SK-N-SH treated with all-trans-retinoic acid at 6 μM for 48 hours (cell line): ENCODE measurements around the gene ANKRD2.

Experiments
- ATAC-seq: fragments of 200-7000 bp; cut with Tn5 transposase; 3 replicates; pipeline ENCODE4 v1.9.1; 2020; ENCODE audit warnings: mild to moderate bottlenecking, moderate library complexity
- BACH2 ChIP-seq: fragments of 250-450 bp; sonication (Bioruptor Pico); IDR thresholded peaks from 2 replicates; pipeline ENCODE4 v1.9.0; 2021; ENCODE audit warnings: mild to moderate bottlenecking, borderline replicate concordance
- CSDC2 ChIP-seq: fragments of 250-450 bp; sonication (Bioruptor Pico); IDR thresholded peaks from 2 replicates; pipeline ENCODE4 v1.5.0; 2020; ENCODE audit warnings: mild to moderate bottlenecking, moderate library complexity
- ESRRG ChIP-seq: fragments of 250-450 bp; sonication (Bioruptor Pico); IDR thresholded peaks from 2 replicates; pipeline ENCODE4 v1.6.1; 2021; ENCODE audit warnings: mild to moderate bottlenecking
- OSR1 ChIP-seq: fragments of 250-450 bp; sonication (Bioruptor Pico); IDR thresholded peaks from 2 replicates; pipeline ENCODE4 v1.8.0; 2022; ENCODE audit warnings: moderate library complexity, mild to moderate bottlenecking, inconsistent platforms
- PPARA ChIP-seq: fragments of 250-450 bp; sonication (Bioruptor Pico); IDR thresholded peaks from 2 replicates; pipeline ENCODE4 v1.5.0; 2020; ENCODE audit warnings: mild to moderate bottlenecking, borderline replicate concordance
- RARB ChIP-seq: fragments of 250-450 bp; sonication (Bioruptor Pico); IDR thresholded peaks from 2 replicates; pipeline ENCODE4 v1.8.0; 2021; ENCODE audit warnings: mild to moderate bottlenecking, moderate library complexity
- SNAI2 ChIP-seq: fragments of 250-450 bp; sonication (Bioruptor Pico); IDR thresholded peaks from 2 replicates; pipeline ENCODE4 v1.5.0; 2020; ENCODE audit warnings: mild to moderate bottlenecking, moderate library complexity
- TCF4 ChIP-seq: fragments of 250-450 bp; sonication (Bioruptor Pico); IDR thresholded peaks from 2 replicates; pipeline ENCODE4 v1.8.0; 2021; ENCODE audit warnings: mild to moderate bottlenecking, moderate library complexity, borderline replicate concordance
- TOX ChIP-seq: fragments of 250-450 bp; sonication (Bioruptor Pico); IDR thresholded peaks from 2 replicates; pipeline ENCODE4 v1.8.0; 2021; ENCODE audit warnings: mild to moderate bottlenecking, moderate library complexity, borderline replicate concordance
- ZC3H10 ChIP-seq: fragments of 250-450 bp; sonication (Bioruptor Pico); IDR thresholded peaks from 2 replicates; pipeline ENCODE4 v1.5.1; 2021; ENCODE audit warnings: mild to moderate bottlenecking, moderate library complexity
- ZFP3 ChIP-seq: fragments of 250-450 bp; sonication (Bioruptor Pico); IDR thresholded peaks from 2 replicates; pipeline ENCODE4 v1.5.0; 2020; ENCODE audit warnings: mild to moderate bottlenecking, moderate library complexity
- ZNF70 ChIP-seq: fragments of 450-650 bp; formaldehyde crosslinking; IDR thresholded peaks from 2 replicates; pipeline ENCODE4 v1.5.0; 2020; ENCODE audit warnings: mild to moderate bottlenecking, moderate library complexity
- ZNF8 ChIP-seq: fragments of 450-650 bp; formaldehyde crosslinking; IDR thresholded peaks from 2 replicates; pipeline ENCODE4 v1.5.0; 2020; ENCODE audit warnings: mild to moderate bottlenecking, moderate library complexity
- TF ChIP-seq, protein P1 (sequence below): fragments of 250-450 bp; sonication (Bioruptor Pico); IDR thresholded peaks from 2 replicates; pipeline ENCODE4 v1.8.0; 2020; ENCODE audit warnings: mild to moderate bottlenecking, moderate library complexity, borderline replicate concordance
- TF ChIP-seq, protein P2 (sequence below): fragments of 250-450 bp; sonication (Bioruptor Pico); IDR thresholded peaks from 2 replicates; pipeline ENCODE4 v1.5.1; 2021; ENCODE audit warnings: mild to moderate bottlenecking, moderate library complexity
- TF ChIP-seq, protein P3 (sequence below): fragments of 250-450 bp; sonication (Bioruptor Pico); IDR thresholded peaks from 2 replicates; pipeline ENCODE4 v1.5.0; 2020; ENCODE audit warnings: mild to moderate bottlenecking, moderate library complexity
- TF ChIP-seq, protein P4 (sequence below): fragments of 250-450 bp; sonication (Bioruptor Pico); IDR thresholded peaks from 2 replicates; pipeline ENCODE4 v1.5.1; 2020; ENCODE audit warnings: low read depth, mild to moderate bottlenecking, moderate library complexity
- TF ChIP-seq, protein P5 (sequence below): fragments of 250-450 bp; sonication (Bioruptor Pico); IDR thresholded peaks from 2 replicates; pipeline ENCODE4 v1.8.0; 2021; ENCODE audit warnings: low read depth, mild to moderate bottlenecking, moderate library complexity, borderline replicate concordance

ANKRD2 gene

DNA sequence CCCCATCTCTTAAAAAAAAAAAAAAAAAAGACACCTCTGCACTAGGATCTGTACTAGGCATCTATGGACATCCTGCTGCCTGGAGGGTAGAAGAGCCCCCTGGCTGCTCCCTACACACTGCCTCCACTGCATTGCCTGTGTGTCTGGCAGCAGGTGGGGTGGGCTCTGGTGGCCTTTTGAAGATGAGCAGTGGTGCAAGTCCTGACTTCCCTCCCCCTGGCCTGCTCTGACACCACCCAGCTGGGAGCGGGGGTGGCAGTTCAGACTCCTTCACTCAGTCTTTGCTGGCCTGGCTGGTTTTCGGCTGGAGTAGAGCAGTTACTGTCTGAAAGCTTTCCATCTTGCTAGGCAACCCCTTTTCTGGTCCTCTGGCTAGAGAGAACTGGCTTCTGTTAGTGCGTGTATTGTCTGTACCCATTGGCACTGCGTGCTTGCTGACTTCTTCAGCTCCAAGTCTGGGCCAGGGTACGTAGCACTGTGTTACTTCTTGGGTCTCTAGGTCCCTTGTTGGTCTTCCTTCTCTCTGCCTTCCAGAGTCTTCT, 34.6 kb downstream of the ANKRD2 start:
- ATAC-seq: no peak
- TF ChIP-seq, protein P1, sequence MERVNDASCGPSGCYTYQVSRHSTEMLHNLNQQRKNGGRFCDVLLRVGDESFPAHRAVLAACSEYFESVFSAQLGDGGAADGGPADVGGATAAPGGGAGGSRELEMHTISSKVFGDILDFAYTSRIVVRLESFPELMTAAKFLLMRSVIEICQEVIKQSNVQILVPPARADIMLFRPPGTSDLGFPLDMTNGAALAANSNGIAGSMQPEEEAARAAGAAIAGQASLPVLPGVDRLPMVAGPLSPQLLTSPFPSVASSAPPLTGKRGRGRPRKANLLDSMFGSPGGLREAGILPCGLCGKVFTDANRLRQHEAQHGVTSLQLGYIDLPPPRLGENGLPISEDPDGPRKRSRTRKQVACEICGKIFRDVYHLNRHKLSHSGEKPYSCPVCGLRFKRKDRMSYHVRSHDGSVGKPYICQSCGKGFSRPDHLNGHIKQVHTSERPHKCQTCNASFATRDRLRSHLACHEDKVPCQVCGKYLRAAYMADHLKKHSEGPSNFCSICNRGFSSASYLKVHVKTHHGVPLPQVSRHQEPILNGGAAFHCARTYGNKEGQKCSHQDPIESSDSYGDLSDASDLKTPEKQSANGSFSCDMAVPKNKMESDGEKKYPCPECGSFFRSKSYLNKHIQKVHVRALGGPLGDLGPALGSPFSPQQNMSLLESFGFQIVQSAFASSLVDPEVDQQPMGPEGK (CRISPR knock-in tag): no peak
- TF ChIP-seq RARB: no peak
- TF ChIP-seq ZC3H10: no peak
- TF ChIP-seq, protein P2, sequence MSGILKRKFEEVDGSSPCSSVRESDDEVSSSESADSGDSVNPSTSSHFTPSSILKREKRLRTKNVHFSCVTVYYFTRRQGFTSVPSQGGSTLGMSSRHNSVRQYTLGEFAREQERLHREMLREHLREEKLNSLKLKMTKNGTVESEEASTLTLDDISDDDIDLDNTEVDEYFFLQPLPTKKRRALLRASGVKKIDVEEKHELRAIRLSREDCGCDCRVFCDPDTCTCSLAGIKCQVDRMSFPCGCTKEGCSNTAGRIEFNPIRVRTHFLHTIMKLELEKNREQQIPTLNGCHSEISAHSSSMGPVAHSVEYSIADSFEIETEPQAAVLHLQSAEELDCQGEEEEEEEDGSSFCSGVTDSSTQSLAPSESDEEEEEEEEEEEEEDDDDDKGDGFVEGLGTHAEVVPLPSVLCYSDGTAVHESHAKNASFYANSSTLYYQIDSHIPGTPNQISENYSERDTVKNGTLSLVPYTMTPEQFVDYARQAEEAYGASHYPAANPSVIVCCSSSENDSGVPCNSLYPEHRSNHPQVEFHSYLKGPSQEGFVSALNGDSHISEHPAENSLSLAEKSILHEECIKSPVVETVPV (CRISPR knock-in tag): no peak
- TF ChIP-seq, protein P3, sequence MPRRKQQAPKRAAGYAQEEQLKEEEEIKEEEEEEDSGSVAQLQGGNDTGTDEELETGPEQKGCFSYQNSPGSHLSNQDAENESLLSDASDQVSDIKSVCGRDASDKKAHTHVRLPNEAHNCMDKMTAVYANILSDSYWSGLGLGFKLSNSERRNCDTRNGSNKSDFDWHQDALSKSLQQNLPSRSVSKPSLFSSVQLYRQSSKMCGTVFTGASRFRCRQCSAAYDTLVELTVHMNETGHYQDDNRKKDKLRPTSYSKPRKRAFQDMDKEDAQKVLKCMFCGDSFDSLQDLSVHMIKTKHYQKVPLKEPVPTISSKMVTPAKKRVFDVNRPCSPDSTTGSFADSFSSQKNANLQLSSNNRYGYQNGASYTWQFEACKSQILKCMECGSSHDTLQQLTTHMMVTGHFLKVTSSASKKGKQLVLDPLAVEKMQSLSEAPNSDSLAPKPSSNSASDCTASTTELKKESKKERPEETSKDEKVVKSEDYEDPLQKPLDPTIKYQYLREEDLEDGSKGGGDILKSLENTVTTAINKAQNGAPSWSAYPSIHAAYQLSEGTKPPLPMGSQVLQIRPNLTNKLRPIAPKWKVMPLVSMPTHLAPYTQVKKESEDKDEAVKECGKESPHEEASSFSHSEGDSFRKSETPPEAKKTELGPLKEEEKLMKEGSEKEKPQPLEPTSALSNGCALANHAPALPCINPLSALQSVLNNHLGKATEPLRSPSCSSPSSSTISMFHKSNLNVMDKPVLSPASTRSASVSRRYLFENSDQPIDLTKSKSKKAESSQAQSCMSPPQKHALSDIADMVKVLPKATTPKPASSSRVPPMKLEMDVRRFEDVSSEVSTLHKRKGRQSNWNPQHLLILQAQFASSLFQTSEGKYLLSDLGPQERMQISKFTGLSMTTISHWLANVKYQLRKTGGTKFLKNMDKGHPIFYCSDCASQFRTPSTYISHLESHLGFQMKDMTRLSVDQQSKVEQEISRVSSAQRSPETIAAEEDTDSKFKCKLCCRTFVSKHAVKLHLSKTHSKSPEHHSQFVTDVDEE (CRISPR knock-in tag): no peak
- no peak for TF ChIP-seq ZFP3 (CRISPR knock-in tag)
- no peak for TF ChIP-seq OSR1
- TF ChIP-seq TOX (CRISPR knock-in tag): no peak
- TF ChIP-seq CSDC2 (CRISPR knock-in tag): no peak
- no peak for TF ChIP-seq ZNF70 (CRISPR knock-in tag)
- no peak for TF ChIP-seq SNAI2 (CRISPR knock-in tag)
- no peak for TF ChIP-seq ZNF8
- TF ChIP-seq, protein P4, sequence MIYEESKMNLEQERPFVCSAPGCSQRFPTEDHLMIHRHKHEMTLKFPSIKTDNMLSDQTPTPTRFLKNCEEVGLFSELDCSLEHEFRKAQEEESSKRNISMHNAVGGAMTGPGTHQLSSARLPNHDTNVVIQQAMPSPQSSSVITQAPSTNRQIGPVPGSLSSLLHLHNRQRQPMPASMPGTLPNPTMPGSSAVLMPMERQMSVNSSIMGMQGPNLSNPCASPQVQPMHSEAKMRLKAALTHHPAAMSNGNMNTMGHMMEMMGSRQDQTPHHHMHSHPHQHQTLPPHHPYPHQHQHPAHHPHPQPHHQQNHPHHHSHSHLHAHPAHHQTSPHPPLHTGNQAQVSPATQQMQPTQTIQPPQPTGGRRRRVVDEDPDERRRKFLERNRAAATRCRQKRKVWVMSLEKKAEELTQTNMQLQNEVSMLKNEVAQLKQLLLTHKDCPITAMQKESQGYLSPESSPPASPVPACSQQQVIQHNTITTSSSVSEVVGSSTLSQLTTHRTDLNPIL (CRISPR knock-in tag): no peak
- TF ChIP-seq TCF4 (CRISPR knock-in tag): no peak
- TF ChIP-seq, protein P5, sequence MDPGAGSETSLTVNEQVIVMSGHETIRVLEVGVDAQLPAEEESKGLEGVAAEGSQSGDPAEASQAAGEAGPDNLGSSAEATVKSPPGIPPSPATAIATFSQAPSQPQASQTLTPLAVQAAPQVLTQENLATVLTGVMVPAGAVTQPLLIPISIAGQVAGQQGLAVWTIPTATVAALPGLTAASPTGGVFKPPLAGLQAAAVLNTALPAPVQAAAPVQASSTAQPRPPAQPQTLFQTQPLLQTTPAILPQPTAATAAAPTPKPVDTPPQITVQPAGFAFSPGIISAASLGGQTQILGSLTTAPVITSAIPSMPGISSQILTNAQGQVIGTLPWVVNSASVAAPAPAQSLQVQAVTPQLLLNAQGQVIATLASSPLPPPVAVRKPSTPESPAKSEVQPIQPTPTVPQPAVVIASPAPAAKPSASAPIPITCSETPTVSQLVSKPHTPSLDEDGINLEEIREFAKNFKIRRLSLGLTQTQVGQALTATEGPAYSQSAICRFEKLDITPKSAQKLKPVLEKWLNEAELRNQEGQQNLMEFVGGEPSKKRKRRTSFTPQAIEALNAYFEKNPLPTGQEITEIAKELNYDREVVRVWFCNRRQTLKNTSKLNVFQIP (CRISPR knock-in tag): no peak
- TF ChIP-seq ESRRG: no peak
- TF ChIP-seq BACH2 (CRISPR knock-in tag): no peak
- TF ChIP-seq PPARA (CRISPR knock-in tag): no peak

DNA sequence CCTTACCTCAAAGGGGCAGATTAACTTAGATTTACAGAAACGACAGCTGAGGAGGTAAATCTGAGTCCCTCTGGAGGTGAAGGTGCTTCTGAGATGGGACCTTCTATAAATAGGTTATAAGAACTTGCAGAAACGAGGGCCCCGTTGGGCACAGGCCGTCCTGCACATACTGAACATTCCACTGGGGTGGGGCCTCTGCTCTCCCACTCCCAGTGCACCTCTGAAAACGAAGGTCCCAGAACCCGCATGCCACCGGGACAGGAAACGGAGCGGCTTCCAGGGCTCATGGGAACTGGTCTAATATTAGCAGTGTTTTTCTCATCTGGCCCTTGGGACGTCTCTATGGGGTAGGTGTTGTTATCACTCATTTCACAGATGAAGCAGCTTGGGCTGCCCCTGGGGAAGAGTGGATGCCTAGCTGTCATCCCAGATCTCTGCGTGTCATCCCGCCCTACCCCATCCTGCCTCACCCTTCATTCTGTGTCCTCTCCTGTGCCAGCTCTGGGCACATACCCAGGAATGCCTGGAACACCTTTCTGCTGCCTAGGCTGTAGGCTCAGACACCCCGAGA, 36.5 kb downstream of the ANKRD2 start:
- ATAC-seq: no peak

More for the DNA sequence above, 36.5 kb downstream of the ANKRD2 start:
- TF ChIP-seq, protein P1 (CRISPR knock-in tag): no peak
- no peak for TF ChIP-seq TCF4 (CRISPR knock-in tag)
- TF ChIP-seq ZNF8: no peak
- no peak for TF ChIP-seq ZC3H10
- TF ChIP-seq ESRRG: no peak
